Breast epithelium (tissue), 3 donors: Measurements from ENCODE around the gene RBM33.

Experiments used
- POLR2A ChIP-seq: fragments of 450-650 bp; IDR thresholded peaks from one replicate; pipeline ENCODE4 v1.6.1; 2016; ENCODE audit warnings: antibody characterized with exemption, mild to moderate bottlenecking, moderate library complexity
- POLR2AphosphoS5 ChIP-seq, 3 donors: sonication (generic); formaldehyde crosslinking; IDR thresholded peaks; one replicate each; pipeline ENCODE4 v1.6.1; 2017; ENCODE audit warnings: antibody characterized with exemption in 3 of 3
- TF ChIP-seq, protein P1 (sequence below), 3 donors: fragments of 450-650 bp; IDR thresholded peaks; one replicate each; pipeline ENCODE4 v1.5.1; 2016 to 2017; ENCODE audit warnings: antibody characterized with exemption in 3 of 3, mild to moderate bottlenecking in 3 of 3, moderate library complexity in 3 of 3

DNA sequence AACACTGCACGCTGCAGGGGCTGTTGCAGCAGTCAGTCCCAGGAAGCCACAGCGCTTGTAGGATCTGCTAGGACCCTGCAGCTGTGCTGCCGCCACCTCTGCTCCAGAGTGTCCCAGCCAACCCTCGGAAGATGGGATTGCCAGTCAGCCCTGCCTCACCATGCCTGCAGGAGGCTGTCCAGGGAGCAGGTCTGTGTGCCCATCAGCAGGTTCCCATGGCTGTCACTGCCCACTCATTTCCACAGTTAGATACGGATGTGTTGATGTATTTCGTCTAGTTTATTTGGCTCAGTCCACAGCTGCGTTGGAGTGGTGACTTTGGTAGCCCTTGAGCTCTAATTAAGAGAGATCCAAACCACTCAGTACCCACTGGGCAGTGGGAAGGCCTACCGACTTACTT lies 132.1 kb downstream of the RBM33 start:
- no peak for TF ChIP-seq POLR2AphosphoS5 (IDR thresholded peaks at IDR 0.05)
- no peak for TF ChIP-seq POLR2A
- TF ChIP-seq, protein P1, sequence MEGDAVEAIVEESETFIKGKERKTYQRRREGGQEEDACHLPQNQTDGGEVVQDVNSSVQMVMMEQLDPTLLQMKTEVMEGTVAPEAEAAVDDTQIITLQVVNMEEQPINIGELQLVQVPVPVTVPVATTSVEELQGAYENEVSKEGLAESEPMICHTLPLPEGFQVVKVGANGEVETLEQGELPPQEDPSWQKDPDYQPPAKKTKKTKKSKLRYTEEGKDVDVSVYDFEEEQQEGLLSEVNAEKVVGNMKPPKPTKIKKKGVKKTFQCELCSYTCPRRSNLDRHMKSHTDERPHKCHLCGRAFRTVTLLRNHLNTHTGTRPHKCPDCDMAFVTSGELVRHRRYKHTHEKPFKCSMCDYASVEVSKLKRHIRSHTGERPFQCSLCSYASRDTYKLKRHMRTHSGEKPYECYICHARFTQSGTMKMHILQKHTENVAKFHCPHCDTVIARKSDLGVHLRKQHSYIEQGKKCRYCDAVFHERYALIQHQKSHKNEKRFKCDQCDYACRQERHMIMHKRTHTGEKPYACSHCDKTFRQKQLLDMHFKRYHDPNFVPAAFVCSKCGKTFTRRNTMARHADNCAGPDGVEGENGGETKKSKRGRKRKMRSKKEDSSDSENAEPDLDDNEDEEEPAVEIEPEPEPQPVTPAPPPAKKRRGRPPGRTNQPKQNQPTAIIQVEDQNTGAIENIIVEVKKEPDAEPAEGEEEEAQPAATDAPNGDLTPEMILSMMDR (IDR thresholded peaks at IDR 0.05) = no peak
